IMR-90 (cell line): ENCODE data around the gene GALNT9.

ENCODE experiments used
- BHLHE40 ChIP-seq: fragments of 150-350 bp; IDR thresholded peaks from 2 replicates; pipeline ENCODE4 v1.6.1; 2016; ENCODE audit warnings: mild to moderate bottlenecking, low read depth, low read length
- CEBPB ChIP-seq: IDR thresholded peaks from 2 replicates; pipeline ENCODE4 v1.6.1; 2012; ENCODE audit warnings: low read depth, low read length, improper control_type of control experiment
- CHD1 ChIP-seq: IDR thresholded peaks from 2 replicates; pipeline ENCODE4 v1.6.1; 2012; ENCODE audit warnings: low read depth, low read length, improper control_type of control experiment
- FOS ChIP-seq: fragments of 150-350 bp; IDR thresholded peaks from 2 replicates; pipeline ENCODE4 v1.6.1; 2016; ENCODE audit warnings: low read depth, low read length
- MAFK ChIP-seq: IDR thresholded peaks from 2 replicates; pipeline ENCODE4 v1.6.1; 2012; ENCODE audit warnings: low read depth, low read length, improper control_type of control experiment
- MXI1 ChIP-seq: IDR thresholded peaks from 2 replicates; pipeline ENCODE4 v1.6.1; 2012; ENCODE audit warnings: low read depth, mild to moderate bottlenecking, low read length, moderate library complexity, borderline replicate concordance
- POLR2A ChIP-seq: IDR thresholded peaks from 2 replicates; pipeline ENCODE4 v1.6.1; 2012; ENCODE audit warnings: mild to moderate bottlenecking, low read depth, low read length
- RAD21 ChIP-seq: IDR thresholded peaks from 2 replicates; pipeline ENCODE4 v1.6.1; 2012; ENCODE audit warnings: low read length, improper control_type of control experiment
- TF ChIP-seq, protein P1 (sequence below): conservative IDR thresholded peaks from 2 replicates; pipeline ENCODE4 v1.5.1; 2012; ENCODE audit warnings: mild to moderate bottlenecking, low read depth, low read length, improper control_type of control experiment

DNA sequence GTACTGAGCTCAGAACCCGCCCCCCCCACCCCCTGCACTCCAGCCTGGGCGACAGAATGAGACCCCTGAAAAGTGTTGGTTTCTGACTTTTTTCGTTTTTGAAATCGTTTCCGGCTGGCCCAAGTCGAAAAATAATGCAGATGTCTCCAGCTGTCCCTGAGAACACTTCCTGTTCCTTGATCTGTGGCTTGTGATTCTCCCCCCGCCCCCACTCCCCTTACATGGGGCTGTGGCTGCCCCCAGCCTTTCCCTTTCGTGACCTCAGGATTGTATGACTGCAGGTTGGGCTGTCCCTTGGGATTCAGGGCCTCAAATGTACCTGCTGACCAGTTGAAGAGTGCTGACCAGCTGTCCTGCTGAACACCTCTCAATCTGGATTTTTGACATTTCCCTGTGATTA lies 151.1 kb downstream of the GALNT9 start:
- TF ChIP-seq, protein P1, sequence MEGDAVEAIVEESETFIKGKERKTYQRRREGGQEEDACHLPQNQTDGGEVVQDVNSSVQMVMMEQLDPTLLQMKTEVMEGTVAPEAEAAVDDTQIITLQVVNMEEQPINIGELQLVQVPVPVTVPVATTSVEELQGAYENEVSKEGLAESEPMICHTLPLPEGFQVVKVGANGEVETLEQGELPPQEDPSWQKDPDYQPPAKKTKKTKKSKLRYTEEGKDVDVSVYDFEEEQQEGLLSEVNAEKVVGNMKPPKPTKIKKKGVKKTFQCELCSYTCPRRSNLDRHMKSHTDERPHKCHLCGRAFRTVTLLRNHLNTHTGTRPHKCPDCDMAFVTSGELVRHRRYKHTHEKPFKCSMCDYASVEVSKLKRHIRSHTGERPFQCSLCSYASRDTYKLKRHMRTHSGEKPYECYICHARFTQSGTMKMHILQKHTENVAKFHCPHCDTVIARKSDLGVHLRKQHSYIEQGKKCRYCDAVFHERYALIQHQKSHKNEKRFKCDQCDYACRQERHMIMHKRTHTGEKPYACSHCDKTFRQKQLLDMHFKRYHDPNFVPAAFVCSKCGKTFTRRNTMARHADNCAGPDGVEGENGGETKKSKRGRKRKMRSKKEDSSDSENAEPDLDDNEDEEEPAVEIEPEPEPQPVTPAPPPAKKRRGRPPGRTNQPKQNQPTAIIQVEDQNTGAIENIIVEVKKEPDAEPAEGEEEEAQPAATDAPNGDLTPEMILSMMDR = no peak
- TF ChIP-seq POLR2A (no peak), CHD1 (no peak), BHLHE40 (no peak), CEBPB (no peak), MAFK (no peak), FOS (no peak), MXI1 (no peak), RAD21 (no peak)
